Aorta (tissue), 5 donors: ENCODE data around the gene HRC. TPM values are rescaled to one million over a fixed set of nuclear protein-coding genes. Genes with fewer than 3 reads are reported as not detected.

Experiments
- ATAC-seq: fragments of 200-7000 bp; cut with Tn5 transposase; one replicate; pipeline ENCODE4 v1.9.1; 2022; ENCODE audit warnings: moderate library complexity; ENCODE audit not compliant: low FRiP score
- DNase-seq, 2 donors: peaks; one replicate each; pipeline ENCODE4 v3.0.0-alpha.2; 2020
- H3K27ac ChIP-seq, 2 donors: one replicate each; pipeline ENCODE4 v1.5.1; 2013; ENCODE audit warnings: low read length in 2 of 2, mild to moderate bottlenecking in 2 of 2, moderate library complexity in 2 of 2, control low read depth in 1 of 2, inconsistent platforms in 1 of 2, low read depth in 1 of 2
- H3K27me3 ChIP-seq, 2 donors: one replicate each; pipeline ENCODE4 v1.6.1; 2013; ENCODE audit warnings: control low read depth in 1 of 2, low read length in 1 of 2, mild to moderate bottlenecking in 1 of 2, moderate library complexity in 1 of 2; ENCODE audit not compliant: insufficient read depth in 2 of 2, control insufficient read depth in 1 of 2
- H3K36me3 ChIP-seq, 2 donors: one replicate each; pipeline ENCODE4 v1.6.1; 2013; ENCODE audit warnings: control low read depth in 1 of 2, low read length in 1 of 2, mild to moderate bottlenecking in 1 of 2; ENCODE audit not compliant: insufficient read depth in 2 of 2, control insufficient read depth in 1 of 2
- H3K4me1 ChIP-seq, 2 donors: one replicate each; pipeline ENCODE4 v1.6.1; 2013; ENCODE audit warnings: low read length in 2 of 2, control low read depth in 1 of 2, mild to moderate bottlenecking in 1 of 2, moderate library complexity in 1 of 2; ENCODE audit not compliant: insufficient read depth in 2 of 2, control insufficient read depth in 1 of 2
- H3K4me3 ChIP-seq, 2 donors: one replicate each; pipeline ENCODE4 v1.5.1; 2013; ENCODE audit warnings: low read length in 2 of 2, control low read depth in 1 of 2, mild to moderate bottlenecking in 1 of 2
- H3K9me3 ChIP-seq: one replicate; pipeline ENCODE4 v1.6.1; 2013; ENCODE audit warnings: mild to moderate bottlenecking, low read length; ENCODE audit not compliant: control insufficient read depth
- WGBS, 2 donors: extraction: QIAGEN DNeasy Blood & Tissue Kit; methylation state at CpG; one replicate each; pipeline ENCODE4 v1.1.7; 2013; 5-methylcytosine and 5-hydroxymethylcytosine counted together
- intact Hi-C, 2 donors: fragments of 100-400 bp; cut with DNase I; formaldehyde crosslinking; loops; one replicate each; pipeline versions ENCODE4 v1.14.2 to v1.15.0; 2022
- polyA plus RNA-seq, 2 donors: library from polyadenylated mRNA; stranded (reverse); fragments of 200-250 nt; gene quantifications; one replicate each; pipeline ENCODE4 v1.2.3, GENCODE V29; 2013
- total RNA-seq, 2 donors: library from RNA; stranded (reverse); fragmentation: NEBNext Ultra II Directional; extraction: Animal tissue kit (Norgen Biotek cat#: 25700); gene quantifications; one replicate each; pipeline ENCODE4 v1.2.1, GENCODE V29; 2021
- donor health status: healthy with polysubstance abuse.
- donor health status: Bipolar disorder and iron deficiency.
- donor health status: DM: no; HTN: no; CAD: no.
- donor health status: DM: no; HTN: no; CAD: no.
- donor health status: DM: yes; HTN: yes; CAD: no.

Gene HRC
- total and polyA plus RNA-seq, 4 donors, result 0.74 to 9.3 (median 3.7) TPM

DNA sequence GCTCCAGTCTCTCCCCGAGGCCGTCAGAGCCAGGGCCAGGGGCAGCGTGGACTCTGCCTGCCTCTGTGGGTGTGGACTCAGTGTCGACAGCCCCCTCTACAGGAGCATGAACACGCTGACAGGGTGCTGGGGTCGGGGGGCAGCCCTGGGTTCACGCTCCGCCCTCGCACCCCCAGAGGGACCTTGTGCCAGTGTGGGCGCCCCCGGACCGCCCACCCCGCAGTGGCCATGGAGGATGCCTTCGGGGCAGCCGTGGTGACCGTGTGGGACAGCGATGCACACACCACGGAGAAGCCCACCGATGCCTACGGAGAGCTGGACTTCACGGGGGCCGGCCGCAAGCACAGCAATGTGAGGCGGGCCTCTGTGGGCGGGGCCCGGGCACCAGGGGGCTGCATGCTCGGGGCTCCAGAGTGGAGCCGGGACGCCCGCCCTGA lies 10.7 kb upstream of the HRC start:
- no peaks in the 10 kb centered on the region for H3K27me3 ChIP-seq
- intact Hi-C loops, result no loop called here
- no peak overlapping the region for H3K4me3 ChIP-seq
- 16 to 35% methylated on average over 20 to 30 of the region's 30 CpGs for WGBS, 2 donors
- peak in 1 of 2 donors; percentile 43 for DNase-seq
- H3K36me3 ChIP-seq, result no peaks in the 10 kb centered on the region
- peak; percentile 49 for ATAC-seq
- H3K27ac ChIP-seq, result peak overlapping the region; percentile 30 to 81
- peaks cover 0 to 3% of the 10 kb centered on the region in 2 donors for H3K4me1 ChIP-seq
- no peaks in the 10 kb centered on the region for H3K9me3 ChIP-seq

DNA sequence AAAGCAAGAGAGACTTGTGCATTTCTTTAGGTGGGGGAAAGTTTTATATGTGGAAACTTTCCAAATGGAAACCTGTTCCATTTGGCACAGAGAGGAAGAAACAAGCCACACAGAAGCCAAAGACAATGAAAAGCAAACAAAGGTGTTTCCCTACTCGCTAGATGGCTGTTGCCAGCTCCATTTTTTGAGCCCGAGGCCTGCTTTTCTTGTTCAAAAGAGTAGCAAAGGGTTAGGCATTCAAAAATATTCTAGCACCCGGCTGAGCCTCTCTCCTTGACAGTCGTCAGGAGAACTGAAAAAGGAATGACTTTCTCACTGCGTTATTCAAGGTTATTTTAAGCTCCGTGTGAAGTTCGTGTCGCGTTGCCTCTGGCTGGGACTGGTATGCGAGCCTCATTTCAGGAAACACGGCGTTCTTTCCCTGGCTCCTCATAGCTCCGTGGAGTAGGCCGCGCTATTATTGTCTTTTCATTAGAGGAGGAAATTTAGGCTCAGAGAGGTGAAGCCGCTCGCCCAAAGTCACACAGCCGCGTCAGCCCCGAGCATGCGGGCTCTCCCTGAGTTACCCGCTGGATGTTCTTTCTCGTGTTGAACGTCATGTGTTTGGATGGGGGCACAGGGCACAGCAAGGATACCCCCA lies 10.0 kb upstream of the HRC start:
- Histone ChIP-seq H3K27me3 (no peaks in the 10 kb centered on the region), H3K36me3 (no peaks in the 10 kb centered on the region), H3K4me1 (peaks cover 0 to 3% of the 10 kb centered on the region in 2 donors), H3K27ac (peak overlapping the region; percentile 81 to 91), H3K9me3 (no peaks in the 10 kb centered on the region), H3K4me3 (no peak overlapping the region)
- DNase-seq (peak; percentile 57 to 77), ATAC-seq (peak; percentile 78)
- 7 to 8% methylated on average over 24 of the region's 24 CpGs for WGBS, 2 donors
- intact Hi-C loops, result no loop called here

DNA sequence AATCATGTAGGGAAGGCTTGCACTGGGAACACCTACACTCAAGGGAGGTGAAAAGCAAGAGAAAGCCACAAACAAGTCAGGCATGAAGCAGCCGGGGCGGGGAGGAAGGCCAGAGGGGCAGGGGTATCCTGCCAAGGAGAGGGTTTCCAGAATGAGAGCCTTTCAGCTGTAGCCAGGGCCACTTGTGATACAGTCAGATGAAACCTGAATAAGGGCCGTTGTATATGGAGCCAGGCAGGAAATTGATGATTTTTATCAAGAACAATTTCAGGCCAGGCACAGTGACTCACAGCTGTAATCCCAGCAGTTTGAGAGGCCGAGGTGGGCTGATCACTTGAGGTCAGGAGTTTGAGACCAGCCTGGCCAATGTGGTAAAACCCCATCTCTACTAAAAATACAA lies 6.8 kb upstream of the HRC start:
- no peak overlapping the region for H3K27ac ChIP-seq
- DNase-seq (peak; percentile 9 to 36), ATAC-seq (no peak)
- intact Hi-C loops, result loop anchor here in 1 of 2 donors (5.0 kb wide), 1 partner anchor 35 kb away; no protein-coding TSS in a partner anchor
- H3K4me1 ChIP-seq, result peaks cover 0 to 3% of the 10 kb centered on the region in 2 donors
- no peaks in the 10 kb centered on the region for H3K9me3 ChIP-seq
- H3K4me3 ChIP-seq, result no peak overlapping the region
- H3K36me3 ChIP-seq, result no peaks in the 10 kb centered on the region
- no peaks in the 10 kb centered on the region for H3K27me3 ChIP-seq
- 63 to 79% methylated on average over 4 of the region's 4 CpGs for WGBS, 2 donors

DNA sequence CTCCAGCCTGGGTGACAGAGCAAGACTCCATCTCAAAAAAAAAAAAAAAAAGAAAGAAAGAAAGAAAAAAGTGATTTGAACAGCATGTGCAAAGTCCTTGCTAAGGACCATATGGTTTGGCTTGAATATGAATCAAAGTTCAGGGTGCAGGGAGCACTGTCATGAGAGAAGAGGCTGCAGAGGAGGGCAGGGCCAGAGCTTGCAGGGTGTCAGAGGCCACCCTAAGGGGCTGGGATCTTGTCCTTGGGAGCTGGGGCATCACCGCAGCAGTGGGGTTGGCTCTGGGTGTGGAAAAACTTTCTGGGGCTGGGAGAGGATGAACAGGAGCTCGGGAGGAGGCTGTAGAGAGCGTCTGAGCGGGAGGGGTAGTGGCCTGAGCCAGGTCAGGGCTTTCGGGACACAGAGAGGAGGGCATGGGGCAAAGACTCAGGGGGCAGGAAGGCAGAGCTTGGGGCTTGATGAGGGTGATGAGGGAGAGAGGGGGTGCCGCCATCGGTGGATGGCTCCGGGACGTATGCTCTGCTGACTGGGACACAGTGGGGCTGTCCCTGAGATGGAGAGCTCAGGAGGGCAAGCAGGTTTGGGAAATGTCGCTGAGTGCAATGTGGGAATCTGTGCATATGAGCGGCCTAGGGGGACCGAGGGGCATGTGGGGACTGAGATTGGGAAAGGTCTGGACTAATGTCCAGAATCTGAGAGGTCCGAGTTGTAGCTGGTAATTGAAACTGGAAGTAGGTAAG lies 5.4 kb upstream of the HRC start:
- Histone ChIP-seq H3K27me3 (no peaks in the 10 kb centered on the region), H3K4me3 (no peak overlapping the region), H3K9me3 (no peaks in the 10 kb centered on the region), H3K27ac (no peak overlapping the region), H3K36me3 (no peaks in the 10 kb centered on the region), H3K4me1 (no peaks in the 10 kb centered on the region)
- ATAC-seq, result no peak
- DNase-seq, result peak; percentile 26 to 51
- 90% methylated on average over 13 of the region's 13 CpGs for WGBS, 2 donors
- intact Hi-C loops, result loop anchor here in 1 of 2 donors (5.0 kb wide), 1 partner anchor 37 kb away; no protein-coding TSS in a partner anchor

DNA sequence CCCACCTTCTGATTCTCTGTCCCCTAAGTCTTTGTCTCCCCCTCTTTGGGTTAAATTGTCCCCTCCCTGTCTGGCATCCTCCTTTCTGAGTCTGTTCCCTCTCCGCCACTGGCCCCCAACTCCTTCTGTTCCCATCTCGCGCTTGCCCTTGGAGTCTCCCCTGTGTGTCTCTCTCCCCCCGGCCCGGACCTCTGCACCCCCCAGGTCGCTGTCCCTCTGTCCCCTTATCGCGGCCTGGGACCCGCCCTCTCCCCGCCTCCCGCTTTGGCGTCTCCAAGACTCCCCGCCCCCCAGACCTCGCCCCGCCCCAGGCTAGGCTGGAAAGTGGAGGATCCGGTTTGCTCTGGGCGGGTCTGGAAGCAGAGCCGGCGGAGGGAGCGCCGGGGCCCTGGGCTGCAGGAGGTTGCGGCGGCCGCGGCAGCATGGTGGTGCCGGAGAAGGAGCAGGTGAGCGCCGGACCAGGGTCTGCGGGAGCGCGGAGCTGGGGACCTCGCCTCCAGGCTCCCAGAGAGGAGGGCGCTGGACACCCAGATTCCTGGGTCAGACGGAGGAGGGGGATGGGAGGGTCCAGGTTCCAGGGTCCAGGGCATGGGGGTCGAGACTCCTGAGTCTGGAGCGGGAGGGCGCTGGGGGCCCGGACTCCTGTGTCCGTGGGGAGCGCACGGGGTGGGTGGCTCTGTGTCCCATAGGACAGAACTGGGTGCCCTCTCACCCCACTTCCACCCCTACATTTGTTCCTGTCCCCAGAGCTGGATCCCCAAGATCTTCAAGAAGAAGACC lies 2.4 kb upstream of the HRC start, which contains the start of gene TRPM4:
TSS of gene TRPM4 (plus strand) at position 348 of the 780 bp plus-strand sequence. CDS start at position 423, 75 bp downstream.
- intact Hi-C loops, result no loop called here
- peak within 1 kb of the TSS; percentile 54 to 88 for H3K4me3 ChIP-seq
- H3K9me3 ChIP-seq, result no peaks in the 10 kb centered on the region
- H3K27ac ChIP-seq, result peak within 1 kb of the TSS in 1 of 2 donors; percentile 61
- ATAC-seq (peak; percentile 93), DNase-seq (peak; percentile 95 to 98)
- WGBS, 2 donors, result 1 to 2% methylated on average over 40 to 41 of the region's 41 CpGs
- H3K36me3 ChIP-seq, result no peaks in the 10 kb centered on the region
- H3K27me3 ChIP-seq, result no peaks in the 10 kb centered on the region
- H3K4me1 ChIP-seq, result no peaks in the 10 kb centered on the region

DNA sequence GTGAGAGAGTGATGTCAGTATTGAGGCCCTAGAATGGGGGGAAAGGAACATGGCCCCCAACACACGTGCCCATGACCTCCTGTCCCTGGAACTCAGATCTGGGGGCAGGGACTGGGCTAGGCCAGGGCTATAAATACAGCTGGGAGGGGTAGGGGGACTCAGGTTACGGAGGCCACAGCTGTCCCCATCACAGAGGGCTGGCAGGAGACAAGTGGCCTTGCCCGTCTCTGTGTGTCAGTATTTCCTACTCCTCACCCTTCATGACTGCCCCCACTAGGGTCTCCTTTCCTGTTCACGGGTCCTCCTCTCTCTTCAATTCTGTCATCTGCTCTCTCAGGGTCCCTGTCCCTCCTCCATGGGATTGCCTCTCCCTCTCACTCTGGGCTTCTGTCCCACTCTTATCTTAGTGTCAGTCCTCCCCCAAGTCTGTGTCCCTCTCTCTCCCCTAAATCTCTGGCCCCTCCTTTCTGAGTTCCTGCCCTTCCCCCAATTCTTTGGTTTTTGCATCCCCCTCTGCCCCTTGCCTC lies 687 bp upstream of the HRC start:
- DNase-seq (no peak), ATAC-seq (no peak)
- Histone ChIP-seq H3K36me3 (no peaks in the 10 kb centered on the region), H3K4me1 (no peaks in the 10 kb centered on the region), H3K4me3 (no peak overlapping the region), H3K27ac (no peak overlapping the region), H3K27me3 (no peaks in the 10 kb centered on the region), H3K9me3 (no peaks in the 10 kb centered on the region)
- 58 to 59% methylated on average over 4 of the region's 4 CpGs for WGBS, 2 donors
- intact Hi-C loops, result no loop called here

DNA sequence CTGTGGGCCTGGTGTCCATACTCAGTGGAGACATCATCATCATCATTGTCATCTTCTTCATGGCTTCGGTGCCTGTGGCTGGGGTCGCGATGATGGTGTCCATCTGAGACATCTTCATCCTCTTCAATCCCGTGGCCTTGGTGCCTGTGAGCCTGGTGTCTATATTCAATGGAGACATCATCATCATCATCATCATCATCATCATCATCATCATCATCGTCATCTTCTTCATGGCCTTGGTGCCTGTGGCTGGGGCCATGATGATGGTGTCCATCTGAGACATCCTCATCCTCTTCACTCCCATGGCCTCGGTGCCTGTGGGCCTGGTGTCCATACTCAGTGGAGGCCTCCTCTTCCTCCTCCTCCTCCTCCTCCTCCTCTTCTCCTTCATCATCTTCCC lies 917 bp downstream of the HRC start:
- intact Hi-C loops, result loop anchor here in 1 of 2 donors (5.0 kb wide), 1 partner anchor 37 kb away; the partner anchor contains the start of genes C19orf73 and PPFIA3
- H3K9me3 ChIP-seq, result no peaks in the 10 kb centered on the region
- no peaks in the 10 kb centered on the region for H3K27me3 ChIP-seq
- no peak for ATAC-seq
- H3K4me1 ChIP-seq, result no peaks in the 10 kb centered on the region
- no peak overlapping the region for H3K27ac ChIP-seq
- WGBS, 2 donors, result 96 to 97% methylated on average over 6 of the region's 6 CpGs
- no peaks in the 10 kb centered on the region for H3K36me3 ChIP-seq
- H3K4me3 ChIP-seq, result no peak overlapping the region
- DNase-seq, result no peak

DNA sequence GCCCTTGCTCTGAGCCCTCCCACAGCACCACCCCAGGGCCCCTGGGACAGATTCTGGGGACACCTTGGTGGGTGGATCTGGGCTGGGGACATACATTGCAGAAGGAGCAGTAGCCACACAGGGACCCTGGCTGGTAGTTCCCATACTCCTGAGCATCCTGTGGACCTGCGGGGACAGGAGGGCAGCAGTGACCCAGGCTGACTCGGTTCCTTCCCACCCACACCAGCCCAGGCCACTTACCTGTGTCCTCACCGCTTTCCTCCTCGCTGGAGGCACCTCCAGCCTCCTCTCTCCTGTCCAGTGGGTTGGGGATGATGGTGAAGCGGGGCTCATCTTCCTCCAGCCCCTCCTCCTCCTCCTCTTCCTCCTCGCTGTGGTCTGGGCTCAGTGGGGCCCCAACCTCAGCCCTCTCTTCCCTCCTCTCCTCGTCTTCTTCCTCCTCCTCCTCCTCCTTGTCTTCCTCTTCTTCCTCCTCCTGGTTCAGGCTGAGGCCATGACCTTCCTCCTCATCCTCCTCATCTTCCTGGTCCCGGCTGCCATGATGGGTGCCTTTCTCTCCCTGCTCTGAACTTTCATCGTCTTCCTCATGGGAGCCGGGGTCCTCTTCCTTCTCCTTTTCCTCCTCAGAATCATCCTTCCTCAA lies 1.9 kb downstream of the HRC start:
- no peak overlapping the region for H3K4me3 ChIP-seq
- DNase-seq, result no peak

More for the DNA sequence above, 1.9 kb downstream of the HRC start:
- 94 to 95% methylated on average over 10 of the region's 10 CpGs for WGBS, 2 donors
- no peaks in the 10 kb centered on the region for H3K9me3 ChIP-seq
- no peak for ATAC-seq
- H3K27me3 ChIP-seq, result no peaks in the 10 kb centered on the region
- no peaks in the 10 kb centered on the region for H3K4me1 ChIP-seq
- intact Hi-C loops, result loop anchor here in 1 of 2 donors (5.0 kb wide), 1 partner anchor 36 kb away; the partner anchor contains the start of genes C19orf73 and PPFIA3
- no peaks in the 10 kb centered on the region for H3K36me3 ChIP-seq
- H3K27ac ChIP-seq, result no peak overlapping the region
